Body of pancreas (tissue), 4 donors: ENCODE results near the gene PPARA.

Source experiments
- CTCF ChIP-seq, 7 experiments: fragments of 450-650 bp in 4 of 7; fragments of 200-600 bp in 3 of 7; sonication (generic) in 3 of 7; IDR thresholded peaks; one replicate each; pipeline ENCODE4 v1.5.1; 2016 to 2019; ENCODE audit warnings: antibody characterized with exemption in 7 of 7
- POLR2A ChIP-seq, 3 donors: fragments of 450-650 bp; IDR thresholded peaks; one replicate each; pipeline ENCODE4 v1.6.1; 2016; ENCODE audit warnings: antibody characterized with exemption in 3 of 3, mild to moderate bottlenecking in 2 of 3

DNA sequence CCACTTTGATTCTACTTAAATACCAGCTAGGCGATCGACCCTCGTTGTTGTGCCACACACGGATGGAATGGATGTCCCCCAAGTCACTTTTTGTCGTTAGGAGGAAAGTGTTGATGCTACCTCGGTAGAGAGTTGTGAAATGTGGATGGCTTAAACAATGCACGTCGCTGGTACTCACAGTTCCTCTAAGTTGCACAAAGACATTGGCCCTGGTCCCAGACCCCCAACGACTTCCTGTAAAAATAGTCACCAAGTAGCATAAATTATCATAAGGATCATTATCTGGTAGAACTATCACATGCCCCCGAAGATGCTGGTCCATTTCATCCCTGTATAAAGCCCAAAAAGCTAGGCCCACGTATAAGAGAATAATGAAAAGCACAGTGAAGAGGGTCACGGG lies 109.0 kb downstream of the PPARA start:
- TF ChIP-seq CTCF (IDR thresholded peaks at IDR 0.05) (no peak), POLR2A (IDR thresholded peaks at IDR 0.05) (no peak)
